ENCODE measurements around the gene YEATS4.

DNA sequence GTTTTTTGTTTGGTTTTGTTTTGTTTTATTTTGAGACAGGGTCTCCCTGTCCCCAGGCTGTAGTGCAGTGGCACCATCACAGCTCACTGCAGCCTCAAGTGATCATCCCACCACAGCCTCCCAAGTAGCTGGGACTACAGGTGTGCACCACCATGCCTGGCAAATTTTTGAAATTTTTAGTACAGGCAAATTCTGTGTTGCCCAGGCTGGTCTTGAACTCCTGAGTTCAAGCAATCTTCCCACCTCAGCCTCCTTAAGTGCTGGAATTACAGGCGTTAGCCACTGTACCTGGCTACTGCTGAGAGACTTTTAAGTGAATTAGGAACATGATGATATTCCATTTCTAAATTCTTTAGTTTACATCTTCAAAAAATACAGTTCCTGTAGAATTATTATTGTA, 8.8 kb upstream of the YEATS4 start:
- TF ChIP-seq, protein P1, sequence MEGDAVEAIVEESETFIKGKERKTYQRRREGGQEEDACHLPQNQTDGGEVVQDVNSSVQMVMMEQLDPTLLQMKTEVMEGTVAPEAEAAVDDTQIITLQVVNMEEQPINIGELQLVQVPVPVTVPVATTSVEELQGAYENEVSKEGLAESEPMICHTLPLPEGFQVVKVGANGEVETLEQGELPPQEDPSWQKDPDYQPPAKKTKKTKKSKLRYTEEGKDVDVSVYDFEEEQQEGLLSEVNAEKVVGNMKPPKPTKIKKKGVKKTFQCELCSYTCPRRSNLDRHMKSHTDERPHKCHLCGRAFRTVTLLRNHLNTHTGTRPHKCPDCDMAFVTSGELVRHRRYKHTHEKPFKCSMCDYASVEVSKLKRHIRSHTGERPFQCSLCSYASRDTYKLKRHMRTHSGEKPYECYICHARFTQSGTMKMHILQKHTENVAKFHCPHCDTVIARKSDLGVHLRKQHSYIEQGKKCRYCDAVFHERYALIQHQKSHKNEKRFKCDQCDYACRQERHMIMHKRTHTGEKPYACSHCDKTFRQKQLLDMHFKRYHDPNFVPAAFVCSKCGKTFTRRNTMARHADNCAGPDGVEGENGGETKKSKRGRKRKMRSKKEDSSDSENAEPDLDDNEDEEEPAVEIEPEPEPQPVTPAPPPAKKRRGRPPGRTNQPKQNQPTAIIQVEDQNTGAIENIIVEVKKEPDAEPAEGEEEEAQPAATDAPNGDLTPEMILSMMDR (IDR thresholded peaks at IDR 0.05), result no peak
- TF ChIP-seq POLR2A (IDR thresholded peaks at IDR 0.05), result no peak

Data from heart left ventricle (tissue), 13 donors.